Endothelial cell of umbilical vein (primary cell): Measurements from ENCODE around the gene CHRM2. TPM values are rescaled to one million over a fixed set of nuclear protein-coding genes. Genes with fewer than 3 reads are reported as not detected.

Experiments used
- BruUV-seq: library from RNA; stranded (reverse); fragments of 400-500 nt; replicated peaks from 2 replicates; lab custom pipeline; 2021; lab: Mats Ljungman, UMichigan
- CTCF ChIA-PET: fragments of 300-600, 350-600 bp; sonication (Branson Sonifier 250); formaldehyde crosslinking; loops from one replicate; lab custom pipeline; 2021; ENCODE audit warnings: antibody characterized with exemption, inconsistent platforms; lab: Charles Lee
- POLR2A ChIA-PET: fragments of 300-600, 350-600 bp; sonication (Branson Sonifier 250); formaldehyde crosslinking; loops from one replicate; lab custom pipeline; 2021; ENCODE audit warnings: antibody characterized with exemption, inconsistent platforms; lab: Charles Lee
- DNase-seq: peaks from one replicate; pipeline ENCODE4 v3.0.0-alpha.2; 2011; ENCODE audit warnings: low read depth, low spot score
- FAIRE-seq: peaks from 2 replicates; lab custom pipeline; 2011; peaks lifted over from hg19 to GRCh38; lab: Jason Lieb, UNC
- H2AFZ ChIP-seq: 2 replicates; pipeline ENCODE4 v1.6.0; 2012; ENCODE audit warnings: low read depth, low read length, control low read depth, inconsistent platforms
- H3K27ac ChIP-seq: 2 replicates; pipeline ENCODE4 v1.5.1; 2011; ENCODE audit warnings: low read depth, mild to moderate bottlenecking, control low read depth, low read length, moderate library complexity; ENCODE audit not compliant: insufficient read depth
- H3K27me3 ChIP-seq, 2 experiments: 2 replicates each; pipeline versions ENCODE4 v1.6.0 to v1.6.1; 2011; ENCODE audit warnings: low read length in 2 of 2, mixed read lengths in 1 of 2; ENCODE audit not compliant: control insufficient read depth in 2 of 2, insufficient read depth in 2 of 2
- H3K36me3 ChIP-seq, 2 experiments: 2 replicates in 1 of 2; 3 replicates in 1 of 2; pipeline ENCODE4 v1.5.1; 2011; ENCODE audit warnings: low read length in 2 of 2, mild to moderate bottlenecking in 1 of 2, moderate library complexity in 1 of 2; ENCODE audit not compliant: control insufficient read depth in 2 of 2, insufficient read depth in 2 of 2; ENCODE audit errors: extremely low read depth in 1 of 2
- H3K4me1 ChIP-seq: 3 replicates; pipeline ENCODE4 v1.5.1; 2011; ENCODE audit warnings: mild to moderate bottlenecking, low read length; ENCODE audit not compliant: control insufficient read depth, insufficient read depth; ENCODE audit errors: extremely low read depth
- H3K4me2 ChIP-seq: 2 replicates; pipeline ENCODE4 v1.6.1; 2011; ENCODE audit warnings: low read length, control low read depth, mixed read lengths; ENCODE audit not compliant: insufficient read depth
- H3K4me3 ChIP-seq, 3 experiments: fragments of 200-600 bp in 1 of 3; sonication (generic), shearing (Covaris generic) in 1 of 3; replicated peaks in 1 of 3; 2 replicates each; pipeline ENCODE4 v1.5.1; 2011 to 2016; ENCODE audit warnings: control low read depth in 3 of 3, low read length in 3 of 3, mild to moderate bottlenecking in 2 of 3, inconsistent platforms in 1 of 3, low read depth in 1 of 3, moderate library complexity in 1 of 3; ENCODE audit not compliant: insufficient read depth in 1 of 3
- H3K79me2 ChIP-seq: 2 replicates; pipeline ENCODE4 v1.6.0; 2012; ENCODE audit warnings: low read length, inconsistent platforms; ENCODE audit not compliant: control insufficient read depth, insufficient read depth
- H3K9ac ChIP-seq: replicated peaks from 2 replicates; pipeline ENCODE3; 2011; ENCODE audit warnings: low read length, control low read depth; ENCODE audit not compliant: insufficient read depth; ENCODE audit errors: extremely low read depth
- H3K9me1 ChIP-seq: replicated peaks from 3 replicates; pipeline ENCODE4 v1.6.0; 2011; ENCODE audit warnings: mild to moderate bottlenecking, low read length; ENCODE audit not compliant: control insufficient read depth, insufficient read depth; ENCODE audit errors: extremely low read depth
- H3K9me3 ChIP-seq: replicated peaks from 2 replicates; pipeline ENCODE4 v1.5.1; 2012; ENCODE audit warnings: low read length, inconsistent platforms; ENCODE audit not compliant: control insufficient read depth, insufficient read depth
- H4K20me1 ChIP-seq: replicated peaks from 2 replicates; pipeline ENCODE3; 2011; ENCODE audit warnings: mild to moderate bottlenecking, low read length; ENCODE audit not compliant: control insufficient read depth, insufficient read depth; ENCODE audit errors: extremely low read depth
- EZH2 ChIP-seq: IDR thresholded peaks from 2 replicates; pipeline ENCODE4 v1.6.1; 2012; ENCODE audit warnings: borderline replicate concordance, low read depth, mild to moderate bottlenecking, moderate library complexity, low read length, inconsistent platforms; ENCODE audit not compliant: severe bottlenecking
- FOS ChIP-seq: IDR thresholded peaks from 2 replicates; pipeline ENCODE4 v1.6.1; 2011; ENCODE audit warnings: mild to moderate bottlenecking, low read length, moderate library complexity, borderline replicate concordance; ENCODE audit not compliant: insufficient read depth
- GATA2 ChIP-seq: IDR thresholded peaks from 2 replicates; pipeline ENCODE4 v1.7.0; 2011; ENCODE audit warnings: low read depth, mild to moderate bottlenecking, moderate library complexity, mixed read lengths, low read length; ENCODE audit not compliant: insufficient read length, insufficient read depth
- JUN ChIP-seq: IDR thresholded peaks from 2 replicates; pipeline ENCODE4 v1.6.1; 2011; ENCODE audit warnings: borderline replicate concordance, low read depth; ENCODE audit not compliant: insufficient read length, insufficient read depth
- MYC ChIP-seq: IDR thresholded peaks from one replicate; pipeline ENCODE4 v1.6.1; 2011; ENCODE audit warnings: mild to moderate bottlenecking, low read depth, low read length
- POLR2A ChIP-seq: IDR thresholded peaks from 2 replicates; pipeline ENCODE4 v1.6.1; 2012; ENCODE audit warnings: low read depth, mild to moderate bottlenecking, control low read depth, low read length
- POLR2AphosphoS5 ChIP-seq: IDR thresholded peaks from 2 replicates; pipeline ENCODE4 v1.6.1; 2012; ENCODE audit warnings: low read depth, mild to moderate bottlenecking, control low read depth, low read length, moderate library complexity; ENCODE audit not compliant: insufficient read depth
- dilution Hi-C: fragments of 300-500 bp; cut with MboI; formaldehyde crosslinking; loops from one replicate; pipeline ENCODE4 v1.15.0; 2019; ENCODE audit warnings: low sequenced_read_pairs; ENCODE audit not compliant: extremely low pct_ligation_motif_present
- intact Hi-C: fragments of 100-400 bp; cut with micrococcal nuclease; formaldehyde crosslinking; loops from one replicate; pipeline ENCODE4 v1.10.0; 2022
- polyA plus RNA-seq, 4 experiments: library from polyadenylated mRNA; depleted of rRNA in 3 of 4; stranded (reverse) in 3 of 4; unstranded in 1 of 4; fragments of >200 nt; gene quantifications; 2 replicates each; pipeline versions ENCODE4 v1.2.1 to v1.2.3, GENCODE V29; 2011 to 2012; ENCODE audit warnings: missing spikeins in 1 of 4
- total RNA-seq: library from RNA; stranded (reverse); gene quantifications from 2 replicates; pipeline ENCODE4 v1.2.3, GENCODE V29; 2021
- TF ChIP-seq, protein P1 (sequence below): IDR thresholded peaks from 2 replicates; pipeline ENCODE4 v1.6.1; 2011; ENCODE audit not compliant: insufficient read depth, insufficient read length
- TF ChIP-seq, protein P2 (sequence below), 2 donors: IDR thresholded peaks; 1 replicate in 1 of 2; 2 replicates in 1 of 2; pipeline ENCODE4 v1.5.1; 2011; ENCODE audit warnings: low read length in 2 of 2, mild to moderate bottlenecking in 2 of 2, moderate library complexity in 2 of 2, control low read depth in 1 of 2, inconsistent platforms in 1 of 2, low read depth in 1 of 2; ENCODE audit not compliant: insufficient read depth in 1 of 2; ENCODE audit errors: extremely low read depth in 1 of 2

CHRM2 gene
- total and polyA plus RNA-seq, 2 donors (not counting 3 experiments of a cell fraction or from before 2014, with no cell fraction given): not detected

DNA sequence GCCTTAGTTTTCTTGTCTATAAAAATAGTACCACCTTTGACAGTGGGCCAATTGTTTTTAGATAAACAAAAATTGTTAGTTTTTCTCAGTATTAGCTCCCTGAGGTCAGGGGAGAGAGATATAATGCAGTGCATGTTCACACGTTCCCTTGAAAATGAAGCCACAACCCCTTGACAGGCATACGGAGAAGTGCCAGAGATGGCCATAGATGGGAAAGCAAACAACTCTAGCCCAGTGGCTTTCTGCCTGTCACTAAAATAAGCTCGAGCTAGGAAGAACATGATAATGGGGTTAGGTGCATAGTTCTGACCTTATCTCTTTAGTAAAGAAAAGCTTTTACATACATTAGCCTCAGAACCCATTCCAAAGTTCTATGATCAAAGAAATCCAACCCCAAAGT is 124.9 kb downstream of the CHRM2 start:
- BruUV-seq: no TSS peak
- no peak overlapping the region for H3K9ac ChIP-seq
- H3K4me3 ChIP-seq: no peak overlapping the region
- no peaks in the 10 kb centered on the region for H3K9me3 ChIP-seq
- DNase-seq (no peak), FAIRE-seq (no peak)
- dilution Hi-C loops (no loop called here), intact Hi-C loops (no loop called here)
- no peaks in the 10 kb centered on the region for H3K4me1 ChIP-seq
- ChIA-PET POLR2A (no interaction called here), CTCF (no interaction called here)
- no peak overlapping the region for H3K4me2 ChIP-seq
- H2AFZ ChIP-seq: no peak overlapping the region
- H4K20me1 ChIP-seq: no peaks in the 10 kb centered on the region
- H3K36me3 ChIP-seq: no peaks in the 10 kb centered on the region
- H3K27me3 ChIP-seq: no peaks in the 10 kb centered on the region
- H3K79me2 ChIP-seq: no peaks in the 10 kb centered on the region
- TF ChIP-seq MYC (no peak), JUN (no peak), POLR2AphosphoS5 (no peak), EZH2 (no peak), GATA2 (no peak), POLR2A (no peak), FOS (no peak)
- TF ChIP-seq, protein P1, sequence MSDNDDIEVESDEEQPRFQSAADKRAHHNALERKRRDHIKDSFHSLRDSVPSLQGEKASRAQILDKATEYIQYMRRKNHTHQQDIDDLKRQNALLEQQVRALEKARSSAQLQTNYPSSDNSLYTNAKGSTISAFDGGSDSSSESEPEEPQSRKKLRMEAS: no peak
- TF ChIP-seq, protein P2, sequence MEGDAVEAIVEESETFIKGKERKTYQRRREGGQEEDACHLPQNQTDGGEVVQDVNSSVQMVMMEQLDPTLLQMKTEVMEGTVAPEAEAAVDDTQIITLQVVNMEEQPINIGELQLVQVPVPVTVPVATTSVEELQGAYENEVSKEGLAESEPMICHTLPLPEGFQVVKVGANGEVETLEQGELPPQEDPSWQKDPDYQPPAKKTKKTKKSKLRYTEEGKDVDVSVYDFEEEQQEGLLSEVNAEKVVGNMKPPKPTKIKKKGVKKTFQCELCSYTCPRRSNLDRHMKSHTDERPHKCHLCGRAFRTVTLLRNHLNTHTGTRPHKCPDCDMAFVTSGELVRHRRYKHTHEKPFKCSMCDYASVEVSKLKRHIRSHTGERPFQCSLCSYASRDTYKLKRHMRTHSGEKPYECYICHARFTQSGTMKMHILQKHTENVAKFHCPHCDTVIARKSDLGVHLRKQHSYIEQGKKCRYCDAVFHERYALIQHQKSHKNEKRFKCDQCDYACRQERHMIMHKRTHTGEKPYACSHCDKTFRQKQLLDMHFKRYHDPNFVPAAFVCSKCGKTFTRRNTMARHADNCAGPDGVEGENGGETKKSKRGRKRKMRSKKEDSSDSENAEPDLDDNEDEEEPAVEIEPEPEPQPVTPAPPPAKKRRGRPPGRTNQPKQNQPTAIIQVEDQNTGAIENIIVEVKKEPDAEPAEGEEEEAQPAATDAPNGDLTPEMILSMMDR (IDR thresholded peaks at IDR 0.05; ENCODE audit: extremely low read depth in 1 of 2, insufficient read depth in 1 of 2, low read depth in 1 of 2, low read length in 2 of 2): no peak
- no peaks in the 10 kb centered on the region for H3K9me1 ChIP-seq
- H3K27ac ChIP-seq: no peak overlapping the region
